Mucosa of rectum (tissue), 2 donors: ENCODE data around the gene LRRC28.

Experiments used
- H3K27ac ChIP-seq, 2 donors: one replicate each; pipeline ENCODE4 v1.7.0; 2013; ENCODE audit warnings: inconsistent platforms in 2 of 2, low read depth in 2 of 2, low read length in 2 of 2
- H3K27me3 ChIP-seq, 2 donors: one replicate each; pipeline ENCODE4 v1.7.0; 2013; ENCODE audit warnings: low read length in 2 of 2; ENCODE audit not compliant: control insufficient read depth in 2 of 2, insufficient read depth in 2 of 2
- H3K36me3 ChIP-seq, 2 donors: one replicate each; pipeline ENCODE4 v1.7.0; 2013; ENCODE audit warnings: low read length in 2 of 2; ENCODE audit not compliant: control insufficient read depth in 2 of 2, insufficient read depth in 2 of 2
- H3K4me1 ChIP-seq, 2 donors: one replicate each; pipeline ENCODE4 v1.7.0; 2013; ENCODE audit warnings: low read length in 2 of 2, mild to moderate bottlenecking in 1 of 2; ENCODE audit not compliant: control insufficient read depth in 2 of 2, insufficient read depth in 2 of 2
- H3K4me3 ChIP-seq, 2 donors: one replicate each; pipeline ENCODE4 v1.7.0; 2013; ENCODE audit warnings: low read length in 2 of 2
- H3K9ac ChIP-seq, 2 donors: one replicate each; pipeline ENCODE4 v1.7.0; 2013; ENCODE audit warnings: low read length in 2 of 2, low read depth in 1 of 2, mild to moderate bottlenecking in 1 of 2
- H3K9me3 ChIP-seq, 2 donors: one replicate each; pipeline ENCODE4 v1.7.0; 2013; ENCODE audit warnings: low read length in 2 of 2; ENCODE audit not compliant: control insufficient read depth in 2 of 2
- donor health status: healthy.
- donor health status: Normal muscosa, but diverticular disease.

LRRC28 gene

DNA sequence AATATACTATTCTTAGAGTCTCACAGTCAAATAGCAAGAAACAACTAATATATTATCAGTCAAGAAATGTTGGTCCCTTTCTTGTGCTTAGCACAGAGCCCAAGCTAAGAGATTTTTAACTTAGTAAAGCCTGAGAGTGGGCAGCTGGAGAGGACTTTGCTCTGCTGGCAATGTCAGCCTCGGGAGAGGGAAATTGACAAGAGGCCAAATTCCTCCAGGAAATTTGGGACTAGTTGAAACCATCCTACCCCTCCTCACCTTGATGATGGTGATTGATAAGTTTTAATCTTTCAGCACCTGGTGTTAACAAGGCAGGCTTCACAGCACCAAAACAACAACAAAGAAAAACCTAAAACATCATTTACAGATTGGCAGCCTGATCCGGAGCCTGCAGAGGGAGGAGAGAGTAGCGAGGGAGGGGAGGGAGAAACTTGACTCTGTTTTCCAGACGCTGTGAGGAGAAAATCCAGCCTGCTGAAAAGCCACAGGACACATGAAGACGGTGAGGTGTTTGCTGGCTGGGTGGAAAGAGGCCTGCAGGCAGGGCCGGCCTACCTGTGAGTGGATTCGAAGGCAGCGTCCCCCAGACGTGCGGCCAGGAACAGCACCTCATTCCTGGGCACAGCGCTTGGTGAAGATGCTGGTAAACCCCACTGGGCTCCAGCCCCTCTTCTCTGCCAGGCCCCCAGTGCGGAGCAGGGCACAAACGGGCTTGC, 150.9 kb downstream of the LRRC28 start:
- no peak overlapping the region for H3K27ac ChIP-seq
- H3K27me3 ChIP-seq = no peaks in the 10 kb centered on the region
- no peaks in the 10 kb centered on the region for H3K36me3 ChIP-seq
- H3K4me3 ChIP-seq = no peak overlapping the region
- H3K4me1 ChIP-seq = peaks cover 5 to 6% of the 10 kb centered on the region in 2 donors
- no peaks in the 10 kb centered on the region for H3K9me3 ChIP-seq
- no peak overlapping the region for H3K9ac ChIP-seq

DNA sequence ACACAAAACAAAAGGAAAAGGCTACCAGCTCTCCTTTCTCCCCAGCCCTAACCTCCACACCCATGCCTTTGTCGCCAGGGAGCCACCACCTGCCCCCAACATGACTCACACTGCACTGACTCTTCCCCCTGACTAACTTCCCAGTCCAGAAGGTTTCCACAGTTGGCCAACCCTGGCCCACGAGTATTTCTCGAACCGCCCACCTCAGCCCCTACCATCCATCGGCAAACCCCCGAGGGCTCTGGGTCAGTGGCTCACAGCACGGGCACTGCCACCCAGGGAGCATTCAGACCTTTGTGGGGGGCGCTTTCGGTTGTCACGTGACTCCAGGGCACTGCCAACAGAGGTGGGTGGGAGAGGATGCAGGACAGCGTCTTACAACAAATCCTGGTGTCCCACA, 152.3 kb downstream of the LRRC28 start:
- Histone ChIP-seq H3K4me3 (no peak overlapping the region), H3K27me3 (no peaks in the 10 kb centered on the region), H3K36me3 (no peaks in the 10 kb centered on the region), H3K27ac (no peak overlapping the region), H3K9me3 (no peaks in the 10 kb centered on the region), H3K4me1 (peaks cover 8 to 12% of the 10 kb centered on the region in 2 donors), H3K9ac (no peak overlapping the region)

DNA sequence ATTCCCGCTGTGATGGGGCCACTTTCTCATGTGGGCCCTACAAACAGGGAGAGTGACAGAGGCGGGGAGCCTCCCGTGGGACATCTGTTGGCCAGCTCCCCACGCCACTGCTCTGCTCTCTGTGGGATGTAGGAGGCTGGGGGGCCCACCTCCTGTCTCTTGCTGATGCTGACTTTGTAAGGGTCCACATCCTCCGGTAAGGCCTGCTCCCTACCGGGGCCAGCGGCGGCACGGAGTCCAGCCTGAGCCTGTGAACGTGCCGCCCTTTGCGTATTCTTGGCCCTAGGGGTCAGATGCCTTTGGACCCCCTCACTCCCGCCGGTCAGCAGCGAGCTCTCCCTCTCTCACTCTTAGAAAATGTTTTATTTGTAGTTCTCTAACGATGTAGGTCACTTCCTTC, 153.2 kb downstream of the LRRC28 start:
- Histone ChIP-seq H3K36me3 (no peaks in the 10 kb centered on the region), H3K4me3 (no peak overlapping the region), H3K9me3 (no peaks in the 10 kb centered on the region), H3K27ac (no peak overlapping the region), H3K27me3 (no peaks in the 10 kb centered on the region), H3K9ac (no peak overlapping the region), H3K4me1 (peaks cover 15 to 17% of the 10 kb centered on the region in 2 donors)

GRCh38 chr15:99406120-99406519, 154.8 kb downstream of the LRRC28 start:
- H3K27me3 ChIP-seq = no peaks in the 10 kb centered on the region
- peaks cover 15 to 17% of the 10 kb centered on the region in 2 donors for H3K4me1 ChIP-seq
- H3K27ac ChIP-seq = no peak overlapping the region
- H3K4me3 ChIP-seq = no peak overlapping the region
- H3K9me3 ChIP-seq = no peaks in the 10 kb centered on the region
- H3K36me3 ChIP-seq = no peaks in the 10 kb centered on the region
- H3K9ac ChIP-seq = no peak overlapping the region

DNA sequence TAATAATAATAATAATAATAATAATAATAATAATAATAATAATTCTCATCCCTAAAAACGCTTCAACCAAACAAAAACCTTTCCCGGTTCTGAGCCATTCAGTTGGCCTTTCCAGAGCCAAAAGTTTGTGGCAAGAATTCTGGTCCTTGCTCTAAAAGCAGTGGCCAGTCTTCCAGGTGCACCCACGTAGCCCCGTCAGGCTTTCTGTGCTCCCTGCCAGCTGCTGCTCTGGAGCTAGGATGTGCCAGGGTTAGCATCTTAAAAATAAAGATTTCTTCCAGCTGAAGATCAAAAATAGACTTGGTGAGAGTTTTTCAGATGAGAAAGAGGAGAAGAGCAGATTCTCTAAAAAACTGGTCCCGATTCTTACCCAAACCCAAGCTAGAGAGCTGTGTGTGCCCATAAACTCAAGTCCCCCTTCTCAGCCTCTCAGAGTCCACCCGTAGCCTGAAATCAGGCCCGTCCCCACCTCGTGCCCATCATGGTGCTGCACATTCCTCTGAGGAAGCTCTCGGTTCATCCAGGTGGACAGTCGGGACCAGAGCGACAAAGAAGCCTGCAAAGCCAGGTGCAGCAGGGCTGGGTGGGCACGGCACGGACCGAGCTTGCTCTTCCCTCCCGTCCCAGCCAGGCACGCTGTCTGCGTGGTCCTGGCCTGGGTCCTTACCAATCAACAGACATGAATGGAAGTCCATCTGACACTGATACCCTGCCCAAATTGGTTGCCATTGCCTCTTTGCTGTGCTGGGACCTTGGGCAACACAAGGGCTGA, 155.6 kb downstream of the LRRC28 start:
- H3K9ac ChIP-seq = no peak overlapping the region
- no peak overlapping the region for H3K27ac ChIP-seq

DNA sequence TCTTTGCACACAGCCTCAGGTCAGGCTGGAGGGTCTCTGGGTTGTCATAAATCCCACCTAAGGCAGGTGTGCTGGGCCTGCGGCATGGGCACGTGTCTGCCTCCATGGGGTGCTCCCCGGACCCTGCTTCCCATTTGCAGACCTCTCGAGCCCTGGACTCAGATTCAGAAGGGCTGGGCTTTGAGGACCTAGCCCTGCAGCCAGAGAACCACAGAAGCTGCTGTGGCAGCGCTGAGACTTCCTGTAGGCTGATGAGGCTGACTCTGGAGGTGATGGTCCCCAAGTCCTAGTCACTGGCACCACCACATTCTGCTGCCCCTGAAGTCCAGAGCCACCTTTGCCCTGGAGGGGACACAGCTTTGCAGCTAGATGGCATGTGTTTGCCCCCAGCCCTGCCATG, 156.4 kb downstream of the LRRC28 start:
- H3K4me1 ChIP-seq = peaks cover 9 to 15% of the 10 kb centered on the region in 2 donors
- H3K36me3 ChIP-seq = no peaks in the 10 kb centered on the region
- H3K4me3 ChIP-seq = no peak overlapping the region
- no peaks in the 10 kb centered on the region for H3K9me3 ChIP-seq
- H3K27me3 ChIP-seq = no peaks in the 10 kb centered on the region
- no peak overlapping the region for H3K27ac ChIP-seq
- H3K9ac ChIP-seq = no peak overlapping the region

More for the DNA sequence above, 155.6 kb downstream of the LRRC28 start:
- Histone ChIP-seq H3K27me3 (no peaks in the 10 kb centered on the region), H3K4me3 (no peak overlapping the region), H3K36me3 (no peaks in the 10 kb centered on the region), H3K4me1 (peaks cover 12 to 17% of the 10 kb centered on the region in 2 donors), H3K9me3 (no peaks in the 10 kb centered on the region)

DNA sequence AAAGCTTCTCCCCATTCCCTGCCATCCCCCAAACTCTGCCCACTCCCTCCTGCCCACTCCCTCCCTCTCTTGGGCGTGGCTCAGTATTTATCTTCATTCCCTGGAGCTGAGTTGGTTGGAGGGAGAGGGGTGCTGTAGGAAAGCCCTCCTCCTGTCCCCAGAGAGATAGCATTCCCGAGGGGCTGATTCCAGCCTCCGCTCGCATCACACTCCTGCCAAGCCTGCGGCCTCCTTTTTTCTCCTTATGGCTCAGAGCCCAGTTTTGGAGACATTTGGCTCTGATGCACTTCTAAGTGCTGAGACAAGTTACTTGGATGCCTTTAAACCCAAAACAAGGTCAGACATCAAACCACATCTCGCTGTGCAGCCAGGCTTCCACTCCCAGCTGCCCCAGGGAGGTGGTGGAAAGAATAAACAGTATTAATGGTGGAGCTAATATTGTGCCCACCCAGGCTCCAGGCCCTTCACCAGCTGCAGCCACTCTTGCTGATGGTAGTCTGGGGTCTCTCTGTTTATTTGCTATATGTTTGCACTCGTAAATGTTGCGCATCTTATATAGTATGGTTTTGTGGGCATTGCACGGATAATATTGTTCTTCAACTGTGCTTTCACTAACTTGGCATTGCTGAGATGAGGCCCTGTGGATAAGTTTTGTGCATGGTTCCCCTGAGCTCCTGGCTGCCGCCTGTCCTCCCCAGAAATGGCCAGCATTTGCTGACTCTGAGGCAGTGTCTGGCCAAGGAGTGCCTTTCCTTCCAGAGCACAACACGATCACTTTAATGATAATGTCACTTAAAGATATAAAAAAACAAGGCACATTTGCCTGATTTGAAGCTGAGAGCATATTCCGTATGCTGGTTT, 157.2 kb downstream of the LRRC28 start:
- no peak overlapping the region for H3K4me3 ChIP-seq
- H3K36me3 ChIP-seq = no peaks in the 10 kb centered on the region
- H3K9me3 ChIP-seq = no peaks in the 10 kb centered on the region
- no peak overlapping the region for H3K9ac ChIP-seq
- peaks cover 9 to 11% of the 10 kb centered on the region in 2 donors for H3K4me1 ChIP-seq
- no peaks in the 10 kb centered on the region for H3K27me3 ChIP-seq
- no peak overlapping the region for H3K27ac ChIP-seq

- Histone ChIP-seq H3K4me1 (peaks cover 9 to 11% of the 10 kb centered on the region in 2 donors), H3K27me3 (no peaks in the 10 kb centered on the region), H3K27ac (no peak overlapping the region), H3K9ac (no peak overlapping the region), H3K9me3 (no peaks in the 10 kb centered on the region), H3K4me3 (no peak overlapping the region), H3K36me3 (no peaks in the 10 kb centered on the region)
Measured at GRCh38 chr15:99409097-99409473, 157.8 kb downstream of the LRRC28 start.

- H3K4me3 ChIP-seq = no peak overlapping the region
- H3K27ac ChIP-seq = no peak overlapping the region
- H3K36me3 ChIP-seq = no peaks in the 10 kb centered on the region
- no peaks in the 10 kb centered on the region for H3K9me3 ChIP-seq
- H3K27me3 ChIP-seq = no peaks in the 10 kb centered on the region
- H3K9ac ChIP-seq = no peak overlapping the region
- peaks cover 9 to 11% of the 10 kb centered on the region in 2 donors for H3K4me1 ChIP-seq
Measured at GRCh38 chr15:99409560-99409959, 158.3 kb downstream of the LRRC28 start.

DNA sequence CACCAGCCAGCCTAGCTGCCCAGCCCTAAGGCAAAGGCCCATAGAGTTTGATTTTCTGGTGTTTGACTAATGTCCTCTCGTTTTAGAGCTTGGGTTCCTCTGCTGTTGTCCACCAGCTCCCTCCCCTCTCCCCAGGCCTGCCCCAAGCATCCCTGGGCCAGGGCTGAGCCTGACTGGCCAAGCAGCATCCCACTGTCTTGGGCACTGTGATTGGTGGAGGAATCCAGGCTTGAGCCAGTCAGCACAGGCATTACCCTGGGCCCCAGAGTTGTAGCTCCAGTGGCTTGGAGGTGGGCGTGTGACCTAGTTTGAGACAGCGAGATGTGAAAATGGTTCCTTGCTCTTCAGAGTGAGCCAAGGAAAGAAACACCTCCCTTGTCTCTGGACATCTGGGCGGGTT, 159.2 kb downstream of the LRRC28 start:
- Histone ChIP-seq H3K4me3 (no peak overlapping the region), H3K36me3 (no peaks in the 10 kb centered on the region), H3K27me3 (no peaks in the 10 kb centered on the region), H3K9ac (no peak overlapping the region), H3K4me1 (peaks cover 9 to 11% of the 10 kb centered on the region in 2 donors), H3K9me3 (no peaks in the 10 kb centered on the region), H3K27ac (no peak overlapping the region)
